Activated CD4-positive, alpha-beta T cell treated with anti-CD3 and anti-CD28 coated beads for 36 hours (primary cell): ENCODE data around the gene PCNX3. TPM values are rescaled to one million over a fixed set of nuclear protein-coding genes. Genes with fewer than 3 reads are reported as not detected.

ENCODE experiments used
- ATAC-seq: fragments of 200-7000 bp; cut with Tn5 transposase; one replicate; pipeline ENCODE4 v1.10.0; 2021; ENCODE audit warnings: mild to moderate bottlenecking, moderate library complexity
- CTCF ChIA-PET: fragments of 350-600 bp; sonication (Branson Sonifier 250); formaldehyde crosslinking; loops from one replicate; lab custom pipeline; 2021; ENCODE audit warnings: antibody characterized with exemption; lab: Charles Lee
- POLR2A ChIA-PET: fragments of 350-600 bp; sonication (Branson Sonifier 250); formaldehyde crosslinking; loops from one replicate; lab custom pipeline; 2021; ENCODE audit warnings: antibody characterized with exemption, inconsistent platforms; lab: Charles Lee
- DNase-seq: peaks from one replicate; pipeline ENCODE4 v3.0.0-alpha.2; 2020
- H3K27ac Mint-ChIP-seq: one replicate; pipeline ENCODE4 v1.8.0; 2021; ENCODE audit warnings: mixed read lengths
- H3K27me3 Mint-ChIP-seq: one replicate; pipeline ENCODE4 v1.8.0; 2021; ENCODE audit warnings: mixed read lengths
- H3K36me3 Mint-ChIP-seq: one replicate; pipeline ENCODE4 v1.8.0; 2021; ENCODE audit warnings: low read depth, mixed read lengths
- H3K4me1 Mint-ChIP-seq: one replicate; pipeline ENCODE4 v1.8.0; 2021; ENCODE audit warnings: mixed read lengths
- H3K4me3 Mint-ChIP-seq: one replicate; pipeline ENCODE4 v1.8.0; 2021; ENCODE audit warnings: mild to moderate bottlenecking, moderate library complexity, mixed read lengths
- H3K9me3 Mint-ChIP-seq: one replicate; pipeline ENCODE4 v1.8.0; 2021; ENCODE audit warnings: low read depth, mixed read lengths
- intact Hi-C, 2 experiments: fragments of 100-400 bp; cut with DNase I in 1 of 2; cut with micrococcal nuclease in 1 of 2; formaldehyde crosslinking; loops; one replicate each; pipeline versions ENCODE4 v1.14.2 to v1.15.1; 2022 to 2024; cut with DNase I, micrococcal nuclease
- total RNA-seq, 2 experiments: library from RNA; stranded (reverse); gene quantifications; one replicate each; pipeline ENCODE4 v1.2.3, GENCODE V29; 2021

The PCNX3 gene
- total RNA-seq, 2 experiments from 2014 or later = 27.9 to 30.7 TPM

DNA sequence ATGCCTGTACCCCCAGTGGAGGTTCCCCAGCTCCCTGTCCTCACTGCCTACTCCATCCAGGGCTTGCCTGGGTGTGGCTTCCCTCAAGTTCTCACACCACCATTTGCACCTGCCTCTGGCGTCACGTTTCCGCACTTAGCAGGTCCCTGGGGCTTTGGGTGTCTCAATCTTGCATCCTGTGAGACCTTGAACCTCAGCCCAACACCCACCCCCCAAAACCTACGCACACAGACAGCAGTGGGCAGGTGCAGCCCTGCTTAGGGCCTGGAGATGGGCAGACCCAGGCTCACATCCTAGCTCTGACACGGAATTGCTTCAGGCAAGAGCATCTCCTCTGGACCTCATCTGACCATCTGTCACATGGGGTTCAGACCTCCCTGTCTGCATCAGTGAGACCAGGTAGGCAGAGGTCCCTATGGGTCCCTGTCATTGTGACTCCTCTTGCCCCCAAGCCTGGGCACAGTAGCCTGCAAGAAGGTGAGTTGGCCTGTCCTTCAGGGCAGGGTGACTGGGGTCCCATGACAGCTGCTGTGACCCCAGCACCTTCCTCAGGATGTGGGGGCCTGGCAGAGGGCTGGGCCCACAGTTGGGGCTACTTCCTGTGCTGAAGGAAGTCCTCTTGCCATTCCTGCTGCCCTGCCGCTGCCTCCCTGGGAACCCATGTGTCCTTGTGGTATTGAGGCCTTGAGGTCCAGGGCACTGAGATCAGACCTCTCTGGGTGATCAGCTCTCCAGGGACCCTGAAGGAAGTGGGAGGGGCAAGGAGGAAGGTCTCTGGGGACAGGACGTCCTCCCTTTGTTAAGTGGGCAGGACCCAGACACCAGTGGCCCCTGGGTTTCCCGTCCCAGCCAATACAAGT, 24.3 kb downstream of the PCNX3 start:
- peak overlapping the region; percentile 90 for H3K4me3 Mint-ChIP-seq
- H3K9me3 Mint-ChIP-seq = no peaks in the 10 kb centered on the region
- H3K27ac Mint-ChIP-seq = peak overlapping the region; percentile 88
- H3K27me3 Mint-ChIP-seq = no peaks in the 10 kb centered on the region
- DNase-seq (peak; percentile 76), ATAC-seq (peak; percentile 22)
- intact Hi-C loops = loop anchor here in 1 of 2 experiments (2.0 kb wide), 1 partner anchor 13 kb away; no protein-coding TSS in a partner anchor
- CTCF ChIA-PET = interaction anchor here (0.6 to 2.9 kb wide), 4 partner anchors 14 to 71 kb away, joined by 3 to 13 read pairs (median 3); no protein-coding TSS in a partner anchor
- H3K4me1 Mint-ChIP-seq = peaks cover 53% of the 10 kb centered on the region
- peaks cover 51% of the 10 kb centered on the region for H3K36me3 Mint-ChIP-seq
- POLR2A ChIA-PET = interaction anchor here (0.5 to 3.2 kb wide), 2 partner anchors 13 to 137 kb away, joined by 3 to 18 read pairs; no protein-coding TSS in a partner anchor

DNA sequence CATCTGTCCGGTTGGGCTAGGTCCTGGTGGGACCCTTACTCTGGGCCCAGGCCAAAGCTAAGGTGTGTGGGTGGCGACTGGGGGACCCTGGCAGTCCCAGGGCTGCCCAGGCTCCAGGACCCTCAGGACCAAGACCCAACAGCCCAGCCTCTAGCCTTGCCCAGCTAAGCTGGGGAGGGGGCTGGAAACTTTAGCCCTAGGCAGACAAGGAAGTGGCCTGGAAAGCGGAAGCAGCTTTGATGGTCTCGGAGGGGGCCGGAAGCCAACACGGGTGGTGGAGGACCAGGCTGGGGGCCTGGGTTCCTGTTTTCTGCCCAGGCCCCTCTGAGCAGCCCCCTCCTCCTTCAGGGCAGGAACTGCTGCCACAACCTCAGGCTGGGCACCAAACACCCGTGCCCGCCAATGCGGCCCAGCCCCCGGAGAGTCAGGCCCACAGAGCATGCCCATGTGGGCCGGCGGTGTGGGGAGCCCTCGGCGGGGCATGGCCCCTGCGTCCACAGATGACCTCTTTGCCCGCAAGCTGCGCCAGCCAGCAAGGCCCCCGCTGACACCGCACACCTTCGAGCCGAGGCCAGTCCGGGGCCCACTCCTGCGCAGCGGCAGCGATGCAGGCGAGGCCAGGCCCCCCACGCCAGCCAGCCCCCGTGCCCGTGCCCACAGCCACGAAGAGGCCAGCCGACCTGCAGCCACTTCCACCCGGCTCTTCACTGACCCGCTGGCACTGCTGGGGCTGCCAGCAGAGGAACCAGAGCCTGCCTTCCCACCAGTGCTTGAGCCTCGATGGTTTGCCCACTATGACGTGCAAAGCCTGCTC, 25.1 kb downstream of the PCNX3 start:
- DNase-seq (peak; percentile 58), ATAC-seq (no peak)
- H3K27ac Mint-ChIP-seq = peak overlapping the region; percentile 88
- H3K27me3 Mint-ChIP-seq = no peaks in the 10 kb centered on the region
- H3K4me1 Mint-ChIP-seq = peaks cover 53% of the 10 kb centered on the region
- CTCF ChIA-PET = interaction anchor here (0.5 to 1.3 kb wide), 4 partner anchors 36 to 155 kb away, joined by 3 read pairs; no protein-coding TSS in a partner anchor
- H3K4me3 Mint-ChIP-seq = peak overlapping the region; percentile 90
- H3K36me3 Mint-ChIP-seq = peaks cover 51% of the 10 kb centered on the region
- POLR2A ChIA-PET = interaction anchor here (0.5 to 3.2 kb wide), 2 partner anchors 12 to 136 kb away, joined by 3 to 18 read pairs; no protein-coding TSS in a partner anchor
- no peaks in the 10 kb centered on the region for H3K9me3 Mint-ChIP-seq
- intact Hi-C loops = no loop called here

DNA sequence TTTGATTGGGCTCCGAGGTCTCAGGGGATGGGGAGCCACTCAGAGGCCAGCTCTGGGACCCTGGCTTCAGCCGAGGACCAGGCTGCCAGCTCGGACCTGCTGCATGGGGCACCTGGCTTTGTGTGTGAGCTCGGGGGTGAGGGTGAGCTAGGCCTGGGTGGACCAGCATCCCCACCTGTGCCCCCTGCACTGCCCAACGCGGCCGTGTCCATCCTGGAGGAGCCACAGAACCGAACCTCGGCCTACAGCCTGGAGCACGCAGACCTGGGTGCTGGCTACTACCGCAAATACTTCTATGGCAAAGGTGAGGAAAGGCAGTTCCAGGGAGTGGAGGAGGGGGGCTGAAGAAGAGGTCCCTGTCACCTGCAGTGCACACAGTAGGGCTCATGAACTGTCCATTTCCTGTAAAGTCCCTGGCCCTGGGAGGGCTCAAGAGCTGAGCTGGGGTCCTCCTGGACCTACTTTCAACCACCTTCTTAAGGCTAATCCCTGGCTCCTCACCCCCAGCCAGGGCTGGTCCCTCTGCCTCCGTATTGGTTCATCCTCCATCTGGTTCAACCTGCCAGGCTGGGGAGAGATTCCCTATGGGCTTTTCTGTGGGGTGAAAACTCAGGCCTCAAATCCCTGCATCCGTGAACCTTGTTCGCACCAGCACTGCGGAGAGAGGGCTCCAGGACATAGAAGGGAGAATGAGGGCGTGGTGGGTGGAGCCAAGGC, 25.9 kb downstream of the PCNX3 start:
- Mint-ChIP-seq H3K27ac (peak overlapping the region; percentile 72), H3K9me3 (no peaks in the 10 kb centered on the region), H3K4me1 (peaks cover 53% of the 10 kb centered on the region), H3K36me3 (peaks cover 53% of the 10 kb centered on the region), H3K4me3 (peak overlapping the region; percentile 90), H3K27me3 (no peaks in the 10 kb centered on the region)
- intact Hi-C loops = no loop called here
- ATAC-seq (no peak), DNase-seq (no peak)
- POLR2A ChIA-PET = interaction anchor here (0.5 kb wide), 1 partner anchor 140 kb away, joined by 3 read pairs; no protein-coding TSS in a partner anchor
- CTCF ChIA-PET = interaction anchor here (0.5 to 1.3 kb wide), 2 partner anchors 138 to 156 kb away, joined by 3 read pairs; no protein-coding TSS in a partner anchor

DNA sequence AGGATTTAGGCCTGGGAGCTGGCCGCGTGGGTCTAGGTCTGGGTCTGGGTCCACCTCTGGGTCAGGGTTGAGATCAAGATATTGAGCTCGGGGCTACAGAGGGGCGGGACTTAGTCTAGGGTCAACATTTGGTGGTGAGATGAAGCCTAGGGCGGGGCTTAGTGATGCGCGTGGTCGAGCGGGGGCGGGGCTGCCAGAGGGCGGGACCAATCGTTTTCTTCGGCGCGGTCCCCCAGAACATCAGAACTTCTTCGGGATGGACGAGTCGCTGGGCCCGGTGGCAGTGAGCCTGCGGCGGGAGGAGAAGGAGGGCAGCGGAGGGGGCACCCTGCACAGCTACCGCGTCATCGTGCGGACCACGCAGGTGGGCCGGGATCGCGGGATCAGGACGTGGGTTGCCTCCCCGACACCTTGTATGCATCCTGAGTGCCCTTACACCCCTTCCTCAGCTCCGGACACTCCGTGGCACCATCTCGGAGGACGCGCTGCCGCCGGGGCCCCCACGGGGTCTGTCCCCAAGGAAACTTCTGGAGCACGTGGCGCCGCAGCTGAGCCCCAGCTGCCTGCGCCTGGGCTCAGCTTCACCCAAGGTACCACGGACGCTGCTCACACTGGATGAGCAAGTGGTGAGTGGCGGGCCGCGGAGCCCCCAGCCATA, 26.6 kb downstream of the PCNX3 start:
- POLR2A ChIA-PET = interaction anchor here (1.8 kb wide), 1 partner anchor 11 kb away, joined by 11 read pairs; no protein-coding TSS in a partner anchor
- Mint-ChIP-seq H3K4me1 (peaks cover 49% of the 10 kb centered on the region), H3K36me3 (peaks cover 48% of the 10 kb centered on the region)

DNA sequence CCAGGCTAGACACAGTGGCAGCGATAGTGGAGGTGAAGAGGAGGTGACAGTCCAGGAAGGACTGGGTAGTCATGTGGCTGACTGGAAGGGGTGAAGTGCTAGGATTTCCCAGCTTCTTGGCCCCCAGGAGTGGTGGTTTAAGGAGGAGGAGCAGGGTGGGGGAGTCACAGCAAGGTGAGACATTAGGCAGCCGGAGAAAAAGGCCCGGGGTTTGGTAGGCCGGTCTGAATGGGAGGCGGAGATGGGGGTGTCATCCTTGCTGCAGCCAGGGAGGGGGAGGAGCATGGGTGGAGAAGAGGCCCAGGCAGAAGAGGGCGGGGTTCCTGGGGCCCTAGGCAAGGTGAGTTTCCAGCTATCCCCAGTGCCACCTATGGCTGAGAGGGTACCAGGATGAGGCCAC, 28.4 kb downstream of the PCNX3 start:
- H3K36me3 Mint-ChIP-seq = peaks cover 49% of the 10 kb centered on the region
- intact Hi-C loops = no loop called here
- ATAC-seq (peak; percentile 57), DNase-seq (peak; percentile 67)
- peaks cover 39% of the 10 kb centered on the region for H3K4me1 Mint-ChIP-seq
- no peak overlapping the region for H3K4me3 Mint-ChIP-seq
- CTCF ChIA-PET = interaction anchor here (1.4 kb wide), 1 partner anchor 56 kb away, joined by 3 read pairs; no protein-coding TSS in a partner anchor
- peak overlapping the region; percentile 59 for H3K27ac Mint-ChIP-seq
- no peaks in the 10 kb centered on the region for H3K9me3 Mint-ChIP-seq
- POLR2A ChIA-PET = interaction anchor here (1.8 kb wide), 1 partner anchor 9 kb away, joined by 11 read pairs; no protein-coding TSS in a partner anchor
- H3K27me3 Mint-ChIP-seq = no peaks in the 10 kb centered on the region

More for the DNA sequence above, 26.6 kb downstream of the PCNX3 start:
- peak overlapping the region; percentile 90 for H3K4me3 Mint-ChIP-seq
- CTCF ChIA-PET = interaction anchor here (1.1 to 1.4 kb wide), 2 partner anchors 16 to 54 kb away, joined by 3 read pairs; no protein-coding TSS in a partner anchor
- ATAC-seq = no peak
- DNase-seq = peak; percentile 56
- no peaks in the 10 kb centered on the region for H3K9me3 Mint-ChIP-seq
- intact Hi-C loops = no loop called here
- H3K27me3 Mint-ChIP-seq = no peaks in the 10 kb centered on the region
- peak overlapping the region; percentile 72 for H3K27ac Mint-ChIP-seq

DNA sequence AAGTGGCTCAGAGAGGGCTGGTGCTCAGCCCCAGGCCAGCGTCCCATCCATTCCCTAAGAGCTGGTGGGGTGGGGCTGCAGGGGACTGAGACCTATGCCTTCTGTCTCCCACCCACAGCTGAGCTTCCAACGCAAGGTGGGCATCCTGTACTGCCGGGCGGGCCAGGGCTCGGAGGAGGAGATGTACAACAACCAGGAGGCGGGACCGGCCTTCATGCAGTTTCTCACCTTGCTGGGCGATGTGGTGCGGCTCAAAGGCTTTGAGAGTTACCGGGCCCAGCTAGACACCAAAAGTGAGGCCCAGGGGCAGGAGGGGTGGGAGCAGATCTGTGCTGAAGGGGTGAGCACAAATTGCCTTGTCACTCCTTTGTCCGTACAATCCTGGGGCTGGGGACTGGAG, 29.3 kb downstream of the PCNX3 start:
- CTCF ChIA-PET = no interaction called here
- intact Hi-C loops = no loop called here
- H3K4me3 Mint-ChIP-seq = no peak overlapping the region
- ATAC-seq = no peak
- no peaks in the 10 kb centered on the region for H3K27me3 Mint-ChIP-seq
- DNase-seq = no peak
- H3K9me3 Mint-ChIP-seq = no peaks in the 10 kb centered on the region
- peaks cover 32% of the 10 kb centered on the region for H3K4me1 Mint-ChIP-seq
- H3K36me3 Mint-ChIP-seq = peaks cover 46% of the 10 kb centered on the region
- POLR2A ChIA-PET = interaction anchor here (0.7 kb wide), 1 partner anchor 30 kb away, joined by 5 read pairs; no protein-coding TSS in a partner anchor
- H3K27ac Mint-ChIP-seq = peak overlapping the region; percentile 19

DNA sequence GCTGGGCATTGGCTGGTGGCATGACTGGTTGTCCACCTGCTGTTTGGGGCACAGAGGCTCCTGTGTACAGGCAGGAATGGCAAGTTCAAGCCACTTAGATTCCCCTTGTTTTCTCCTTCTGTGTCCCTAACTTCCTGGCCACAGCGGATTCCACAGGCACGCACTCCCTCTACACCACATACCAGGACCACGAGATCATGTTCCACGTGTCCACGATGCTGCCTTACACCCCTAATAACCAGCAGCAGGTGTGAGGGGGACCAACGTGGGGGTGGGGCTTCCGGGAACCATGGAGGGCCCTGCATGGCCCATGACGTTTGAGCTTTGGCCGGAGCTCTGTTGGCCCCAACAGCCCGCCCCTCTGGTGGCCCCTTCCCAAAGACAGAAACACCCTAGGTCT, 30.1 kb downstream of the PCNX3 start:
- ATAC-seq = no peak
- H3K9me3 Mint-ChIP-seq = no peaks in the 10 kb centered on the region
- no peak for DNase-seq
- no peak overlapping the region for H3K4me3 Mint-ChIP-seq
- ChIA-PET CTCF (interaction anchor here (0.6 to 0.7 kb wide), 2 partner anchors 279 to 1725 kb away, joined by 3 read pairs; no protein-coding TSS in a partner anchor), POLR2A (no interaction called here)
- H3K36me3 Mint-ChIP-seq = peaks cover 42% of the 10 kb centered on the region
- peaks cover 26% of the 10 kb centered on the region for H3K4me1 Mint-ChIP-seq
- intact Hi-C loops = no loop called here
- no peaks in the 10 kb centered on the region for H3K27me3 Mint-ChIP-seq
- peak overlapping the region; percentile 42 for H3K27ac Mint-ChIP-seq

DNA sequence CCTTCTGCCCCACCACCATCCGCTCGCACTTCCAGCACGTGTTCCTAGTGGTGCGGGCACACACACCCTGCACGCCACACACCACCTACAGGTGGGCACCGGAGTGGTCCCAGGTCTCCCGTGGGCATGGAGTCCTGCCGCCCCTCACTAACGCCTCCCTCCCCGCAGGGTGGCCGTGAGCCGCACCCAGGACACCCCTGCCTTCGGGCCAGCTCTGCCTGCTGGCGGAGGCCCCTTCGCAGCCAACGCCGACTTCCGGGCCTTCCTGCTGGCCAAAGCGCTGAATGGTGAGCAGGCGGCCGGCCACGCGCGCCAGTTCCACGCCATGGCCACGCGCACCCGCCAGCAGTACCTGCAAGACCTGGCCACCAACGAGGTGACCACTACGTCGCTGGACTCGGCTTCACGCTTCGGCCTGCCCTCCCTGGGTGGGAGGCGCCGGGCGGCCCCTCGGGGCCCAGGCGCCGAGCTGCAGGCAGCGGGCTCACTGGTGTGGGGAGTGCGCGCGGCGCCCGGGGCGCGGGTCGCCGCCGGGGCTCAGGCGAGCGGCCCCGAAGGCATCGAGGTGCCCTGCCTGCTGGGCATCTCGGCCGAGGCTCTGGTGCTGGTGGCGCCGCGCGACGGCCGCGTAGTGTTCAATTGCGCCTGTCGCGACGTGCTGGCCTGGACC, 30.8 kb downstream of the PCNX3 start:
- ATAC-seq (no peak), DNase-seq (no peak)
- ChIA-PET POLR2A (no interaction called here), CTCF (interaction anchor here (0.6 kb wide), 1 partner anchor 280 kb away, joined by 3 read pairs; no protein-coding TSS in a partner anchor)
- intact Hi-C loops = no loop called here
- H3K27me3 Mint-ChIP-seq = no peaks in the 10 kb centered on the region
- H3K9me3 Mint-ChIP-seq = no peaks in the 10 kb centered on the region
- peaks cover 41% of the 10 kb centered on the region for H3K36me3 Mint-ChIP-seq
- H3K27ac Mint-ChIP-seq = no peak overlapping the region
- H3K4me3 Mint-ChIP-seq = no peak overlapping the region
- H3K4me1 Mint-ChIP-seq = peaks cover 27% of the 10 kb centered on the region

DNA sequence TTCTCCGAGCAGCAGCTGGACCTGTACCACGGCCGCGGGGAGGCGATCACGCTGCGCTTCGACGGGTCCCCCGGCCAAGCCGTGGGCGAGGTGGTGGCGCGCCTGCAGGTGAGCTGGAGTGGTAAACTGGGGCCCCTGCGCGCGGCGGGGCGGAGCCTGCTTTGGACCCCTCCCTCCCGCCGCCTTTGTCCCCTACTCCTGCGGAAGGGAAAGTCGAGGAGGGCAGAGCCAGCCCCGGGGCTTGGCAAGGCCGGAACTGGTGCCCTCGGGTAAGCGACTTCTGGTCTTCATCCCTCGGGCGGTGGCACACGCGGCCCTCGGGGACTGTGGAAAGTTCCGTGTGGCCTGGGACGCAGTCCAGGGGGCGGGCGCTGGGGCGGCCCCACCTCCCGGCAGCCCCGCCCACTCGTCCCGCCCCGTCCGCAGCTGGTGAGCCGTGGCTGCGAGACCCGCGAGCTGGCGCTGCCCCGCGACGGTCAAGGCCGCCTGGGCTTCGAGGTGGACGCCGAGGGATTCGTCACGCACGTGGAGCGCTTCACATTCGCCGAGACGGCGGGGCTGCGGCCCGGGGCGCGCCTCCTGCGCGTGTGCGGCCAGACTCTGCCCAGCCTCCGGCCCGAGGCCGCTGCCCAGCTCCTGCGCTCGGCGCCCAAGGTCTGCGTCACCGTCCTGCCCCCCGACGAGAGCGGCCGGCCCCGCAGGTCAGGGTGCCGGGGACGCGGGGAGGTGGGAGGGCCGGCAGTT, 31.6 kb downstream of the PCNX3 start:
- POLR2A ChIA-PET = no interaction called here
- ATAC-seq (no peak), DNase-seq (no peak)
- H3K36me3 Mint-ChIP-seq = peaks cover 40% of the 10 kb centered on the region
- intact Hi-C loops = no loop called here
- H3K27ac Mint-ChIP-seq = no peak overlapping the region
- no peaks in the 10 kb centered on the region for H3K9me3 Mint-ChIP-seq
- no peak overlapping the region for H3K4me3 Mint-ChIP-seq
- H3K4me1 Mint-ChIP-seq = peaks cover 28% of the 10 kb centered on the region
- CTCF ChIA-PET = no interaction called here
- no peaks in the 10 kb centered on the region for H3K27me3 Mint-ChIP-seq
